ENCODE results near the gene NLGN3. TPM values are rescaled to one million over a fixed set of nuclear protein-coding genes. Genes with fewer than 3 reads are reported as not detected.

NLGN3 gene
- polyA plus RNA-seq, 2 of the 4 experiments (the other 2 are of a cell fraction), result 0.84 to 1.00 TPM

GRCh38 chrX:71181558-71181909 lies 36.9 kb downstream of the NLGN3 start:
- ATAC-seq (peak; percentile 7 to 10; a peak in 2 of 6 replicates), FAIRE-seq (peak; percentile 61), DNase-seq (ENCODE audit: low read depth in 1 of 2, low spot score in 1 of 2) (no peak)
- Histone ChIP-seq H3K9me3 (no peaks in the 10 kb centered on the region), H3K4me1 (peaks cover 10% of the 10 kb centered on the region; the same call in 1 of the 3 replicates), H3K4me2 (peak overlapping the region; percentile 90), H3K27ac (peak overlapping the region; percentile 89 to 92), H3K4me3 (peak overlapping the region; percentile 51)
- TF ChIP-seq CHD2 (IDR thresholded peaks at IDR 0.05; ENCODE audit: low read length, partially characterized antibody) (no peak), CEBPB (IDR thresholded peaks at IDR 0.05) (no peak), ATOH8 (CRISPR knock-in tag; IDR thresholded peaks at IDR 0.05; ENCODE audit: low read depth) (no peak), HOXB13 (CRISPR knock-in tag; IDR thresholded peaks at IDR 0.05; ENCODE audit: low read depth) (0 out of 2 replicates have a peak, but pooled peaks have one; percentile 43)
- 33% methylated on average over 10 of the region's 10 CpGs for WGBS (ENCODE audit: missing lambda C conversion rate)
- POLR2A ChIA-PET, result interaction anchor here (0.7 to 2.6 kb wide), 7 partner anchors 12 to 184 kb away, joined by 3 to 26 read pairs (median 9); partner anchors contain the start of genes MED12, NONO, TAF1 and ZMYM3
- CTCF ChIA-PET, result interaction anchor here (0.7 to 5.1 kb wide), 4 partner anchors 9 to 211 kb away, joined by 3 to 35 read pairs (median 4); no protein-coding TSS in a partner anchor

- ATAC-seq (peak; percentile 97 to 98), DNase-seq (ENCODE audit: low read depth in 1 of 2, low spot score in 1 of 2) (peak; percentile 85 to 98), FAIRE-seq (no peak)
- Histone ChIP-seq H3K9me3 (no peaks in the 10 kb centered on the region), H3K4me2 (peak overlapping the region; percentile 90), H3K4me3 (peak overlapping the region; percentile 51), H3K4me1 (peaks cover 10% of the 10 kb centered on the region; the same call in 1 of the 3 replicates), H3K27ac (peak overlapping the region; percentile 89 to 92)
- 9% methylated on average over 41 of the region's 42 CpGs for WGBS (ENCODE audit: missing lambda C conversion rate)
- POLR2A ChIA-PET, result interaction anchor here (0.7 to 2.6 kb wide), 7 partner anchors 11 to 184 kb away, joined by 3 to 26 read pairs (median 9); partner anchors contain the start of genes MED12, NONO, TAF1 and ZMYM3
- CTCF ChIA-PET, result interaction anchor here (0.6 to 1.2 kb wide), 5 partner anchors 9 to 211 kb away, joined by 3 to 4 read pairs (median 3); no protein-coding TSS in a partner anchor
- peak; percentile 90 for TF ChIP-seq MAFK (IDR thresholded peaks at IDR 0.05; ENCODE audit: partially characterized antibody)
- peak; percentile 43; the same call in 1 of the 2 replicates for TF ChIP-seq JUNB (IDR thresholded peaks at IDR 0.05)
- peak; percentile 99 for TF ChIP-seq E2F6 (IDR thresholded peaks at IDR 0.05; ENCODE audit: borderline replicate concordance, low read depth)
- TF ChIP-seq FOSL2 (IDR thresholded peaks at IDR 0.05), result peak; percentile 59; the same call in 1 of the 2 replicates
- TF ChIP-seq FOSL2 (CRISPR knock-in tag; IDR thresholded peaks at IDR 0.05), result peak; percentile 99
- TF ChIP-seq CHD2 (IDR thresholded peaks at IDR 0.05; ENCODE audit: low read length, partially characterized antibody), result no peak
- TF ChIP-seq USF2 (IDR thresholded peaks at IDR 0.05), result peak; percentile 79
- TF ChIP-seq MAX (IDR thresholded peaks at IDR 0.05), result peak; percentile 97
- peak; percentile 41; the same call in 1 of the 3 replicates for TF ChIP-seq BCL3 (IDR thresholded peaks at IDR 0.05)
- peak; percentile 69 for TF ChIP-seq POLR2A (IDR thresholded peaks at IDR 0.05; ENCODE audit: low read length)
- 0 out of 2 replicates have a peak, but pooled peaks have one; percentile 27 for TF ChIP-seq NFE2L2 (conservative IDR thresholded peaks at IDR 0.05; ENCODE audit: low read length)
- TF ChIP-seq PBX3 (IDR thresholded peaks at IDR 0.05), result peak; percentile 96
- TF ChIP-seq JUN (IDR thresholded peaks at IDR 0.05), result peak; percentile 73 to 74; a peak in 4 of 5 replicates
- TF ChIP-seq TFCP2L1 (CRISPR knock-in tag; IDR thresholded peaks at IDR 0.05), result no peak
- TF ChIP-seq RAD21 (conservative IDR thresholded peaks at IDR 0.05 in 1 of 2, IDR thresholded peaks at IDR 0.05 in 1 of 2), result no peak
Measured at GRCh38 chrX:71181910-71182799, 37.5 kb downstream of the NLGN3 start.
